Smooth muscle cell (in vitro differentiated cells): ENCODE results near the gene SOX15. TPM values are rescaled to one million over a fixed set of nuclear protein-coding genes. Genes with fewer than 3 reads are reported as not detected.
A peak's percentile ranks its signal among the peaks of the same experiment; 100 is the strongest.

Experiments used
- DNase-seq: peaks from one replicate; lab custom pipeline; 2025; ENCODE audit not compliant: unreplicated experiment; lab: John Stamatoyannopoulos, UW
- H2AFZ ChIP-seq: fragments of 200-600 bp; sonication (generic); 2 replicates; pipeline ENCODE4 v1.6.0; 2016; ENCODE audit warnings: antibody characterized with exemption, low read depth, mild to moderate bottlenecking
- H3F3A ChIP-seq: fragments of 200-600 bp; sonication (generic); 2 replicates; pipeline ENCODE4 v1.6.0; 2017; ENCODE audit warnings: antibody characterized with exemption, low read depth
- H3K27ac ChIP-seq: fragments of 200-600 bp; sonication (generic); 2 replicates; pipeline ENCODE4 v1.5.1; 2016; ENCODE audit warnings: low read depth, mild to moderate bottlenecking
- H3K27me3 ChIP-seq: fragments of 200-600 bp; sonication (generic); 2 replicates; pipeline ENCODE4 v1.6.1; 2016; ENCODE audit warnings: low read depth, mild to moderate bottlenecking
- H3K36me3 ChIP-seq: fragments of 200-600 bp; sonication (generic); 2 replicates; pipeline ENCODE4 v1.5.1; 2016; ENCODE audit warnings: low read depth
- H3K4me1 ChIP-seq: fragments of 200-600 bp; sonication (generic); 2 replicates; pipeline ENCODE4 v1.5.1; 2016; ENCODE audit warnings: low read depth
- H3K4me2 ChIP-seq: fragments of 200-600 bp; sonication (generic); 2 replicates; pipeline ENCODE4 v1.6.0; 2016; ENCODE audit warnings: mild to moderate bottlenecking
- H3K4me3 ChIP-seq: fragments of 200-600 bp; sonication (generic); 2 replicates; pipeline ENCODE4 v1.5.1; 2016; ENCODE audit warnings: mild to moderate bottlenecking
- H3K79me2 ChIP-seq: fragments of 200-600 bp; sonication (generic); 2 replicates; pipeline ENCODE4 v1.6.0; 2016; ENCODE audit warnings: low read depth, mild to moderate bottlenecking
- H3K9ac ChIP-seq: fragments of 200-600 bp; sonication (generic); 2 replicates; pipeline ENCODE4 v1.6.0; 2016; ENCODE audit warnings: low read depth
- H3K9me3 ChIP-seq: fragments of 200-600 bp; sonication (generic); replicated peaks from 2 replicates; pipeline ENCODE4 v1.5.1; 2016; ENCODE audit warnings: low read depth
- H4K20me1 ChIP-seq: fragments of 200-600 bp; sonication (generic); 2 replicates; pipeline ENCODE4 v1.6.0; 2016; ENCODE audit warnings: low read depth
- WGBS: methylation state at CpG from one replicate; pipeline ENCODE4 v1.1.7; 2016; ENCODE audit warnings: low lambda C conversion rate; 5-methylcytosine and 5-hydroxymethylcytosine counted together
- polyA plus RNA-seq: library from polyadenylated mRNA; unstranded; fragments of >200 nt; fragmentation: Nextera tagmentation; extraction: Ambion mirVana; gene quantifications from 2 replicates; pipeline ENCODE4 v1.2.1, GENCODE V29; 2016
- total RNA-seq: library from RNA; depleted of rRNA; stranded (reverse); fragments of >200 nt; gene quantifications from 2 replicates; pipeline ENCODE4 v1.2.3, GENCODE V29; 2014
- TF ChIP-seq, protein P1 (sequence below): fragments of 200-600 bp; sonication (generic); IDR thresholded peaks from 2 replicates; pipeline ENCODE4 v1.5.1; 2017; ENCODE audit warnings: borderline replicate concordance, mild to moderate bottlenecking, antibody characterized with exemption; ENCODE audit not compliant: insufficient read depth, poor library complexity, severe bottlenecking

The SOX15 gene
- total and polyA plus RNA-seq, 2 experiments from 2014 or later = 7.3 to 16.1 TPM

DNA sequence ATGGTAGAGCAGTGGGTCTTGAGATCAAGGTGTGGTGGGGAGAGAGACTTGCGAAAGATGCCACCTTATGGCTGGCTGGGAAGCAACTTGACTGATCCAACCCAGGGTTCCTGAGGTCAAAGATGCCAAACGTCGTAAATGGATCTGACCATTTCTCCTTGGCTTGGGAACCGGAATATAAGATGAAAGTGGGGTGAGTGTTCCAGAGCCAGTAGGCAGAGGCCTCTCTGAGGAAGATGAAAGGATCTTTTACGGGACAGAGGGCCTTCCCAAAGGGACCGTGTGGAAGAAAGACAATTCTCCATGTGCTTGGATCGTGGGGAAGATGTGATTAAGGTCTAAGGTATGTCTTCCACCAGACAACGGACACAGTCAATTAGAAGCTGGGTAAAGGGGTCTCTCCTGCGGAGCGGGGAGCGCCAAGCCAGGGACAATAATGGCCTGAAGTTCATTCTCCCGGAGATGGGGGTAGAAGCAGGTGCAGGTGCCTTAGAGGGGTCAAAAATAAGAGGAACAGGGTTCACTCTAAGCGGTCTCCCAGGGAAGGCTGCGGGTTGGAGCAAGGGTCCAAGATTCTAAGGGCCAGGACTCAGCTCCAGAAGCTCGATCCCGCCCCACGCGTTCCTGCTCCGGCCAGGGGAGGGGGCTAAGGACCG, 24.0 kb upstream of the SOX15 start:
- Histone ChIP-seq H3K4me2 (peak overlapping the region; percentile 88), H3K4me1 (peaks cover 18% of the 10 kb centered on the region), H4K20me1 (peaks cover 50% of the 10 kb centered on the region), H3F3A (no peaks in the 10 kb centered on the region), H3K9ac (peak overlapping the region; percentile 83), H3K4me3 (peak overlapping the region; percentile 58), H2AFZ (no peak overlapping the region), H3K79me2 (peaks cover 50% of the 10 kb centered on the region), H3K36me3 (no peaks in the 10 kb centered on the region), H3K27me3 (no peaks in the 10 kb centered on the region), H3K9me3 (no peaks in the 10 kb centered on the region), H3K27ac (peak overlapping the region; percentile 68)
- TF ChIP-seq, protein P1, sequence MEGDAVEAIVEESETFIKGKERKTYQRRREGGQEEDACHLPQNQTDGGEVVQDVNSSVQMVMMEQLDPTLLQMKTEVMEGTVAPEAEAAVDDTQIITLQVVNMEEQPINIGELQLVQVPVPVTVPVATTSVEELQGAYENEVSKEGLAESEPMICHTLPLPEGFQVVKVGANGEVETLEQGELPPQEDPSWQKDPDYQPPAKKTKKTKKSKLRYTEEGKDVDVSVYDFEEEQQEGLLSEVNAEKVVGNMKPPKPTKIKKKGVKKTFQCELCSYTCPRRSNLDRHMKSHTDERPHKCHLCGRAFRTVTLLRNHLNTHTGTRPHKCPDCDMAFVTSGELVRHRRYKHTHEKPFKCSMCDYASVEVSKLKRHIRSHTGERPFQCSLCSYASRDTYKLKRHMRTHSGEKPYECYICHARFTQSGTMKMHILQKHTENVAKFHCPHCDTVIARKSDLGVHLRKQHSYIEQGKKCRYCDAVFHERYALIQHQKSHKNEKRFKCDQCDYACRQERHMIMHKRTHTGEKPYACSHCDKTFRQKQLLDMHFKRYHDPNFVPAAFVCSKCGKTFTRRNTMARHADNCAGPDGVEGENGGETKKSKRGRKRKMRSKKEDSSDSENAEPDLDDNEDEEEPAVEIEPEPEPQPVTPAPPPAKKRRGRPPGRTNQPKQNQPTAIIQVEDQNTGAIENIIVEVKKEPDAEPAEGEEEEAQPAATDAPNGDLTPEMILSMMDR = no peak
- 10% methylated on average over 20 of the region's 20 CpGs for WGBS
- no peak for DNase-seq

DNA sequence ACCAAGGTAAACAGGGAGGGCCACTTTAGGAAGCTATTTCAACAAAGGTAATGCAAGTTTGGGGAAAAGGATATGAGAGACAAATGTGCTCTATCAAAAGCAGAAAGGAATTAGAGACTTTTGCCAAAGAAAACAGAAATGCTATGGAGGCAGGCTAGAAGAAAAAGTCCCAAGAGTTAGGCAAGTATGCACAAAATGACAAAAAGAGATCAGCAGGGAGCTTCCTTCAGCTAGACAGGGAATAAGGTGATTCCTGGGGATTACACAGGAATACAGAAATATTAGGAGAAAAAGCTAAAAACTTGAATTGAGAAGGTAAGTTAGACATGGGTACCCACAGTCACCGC, 22.4 kb upstream of the SOX15 start:
- Histone ChIP-seq H3F3A (no peaks in the 10 kb centered on the region), H4K20me1 (peaks cover 66% of the 10 kb centered on the region), H3K9ac (no peak overlapping the region), H3K4me1 (peaks cover 18% of the 10 kb centered on the region), H3K27ac (no peak overlapping the region), H3K4me3 (no peak overlapping the region), H2AFZ (no peak overlapping the region), H3K4me2 (peak overlapping the region; percentile 88), H3K27me3 (no peaks in the 10 kb centered on the region), H3K36me3 (no peaks in the 10 kb centered on the region), H3K9me3 (no peaks in the 10 kb centered on the region), H3K79me2 (peaks cover 67% of the 10 kb centered on the region)
- WGBS = 95% methylated on average over 1 of the region's 1 CpG
- TF ChIP-seq, protein P1 = no peak
- no peak for DNase-seq

DNA sequence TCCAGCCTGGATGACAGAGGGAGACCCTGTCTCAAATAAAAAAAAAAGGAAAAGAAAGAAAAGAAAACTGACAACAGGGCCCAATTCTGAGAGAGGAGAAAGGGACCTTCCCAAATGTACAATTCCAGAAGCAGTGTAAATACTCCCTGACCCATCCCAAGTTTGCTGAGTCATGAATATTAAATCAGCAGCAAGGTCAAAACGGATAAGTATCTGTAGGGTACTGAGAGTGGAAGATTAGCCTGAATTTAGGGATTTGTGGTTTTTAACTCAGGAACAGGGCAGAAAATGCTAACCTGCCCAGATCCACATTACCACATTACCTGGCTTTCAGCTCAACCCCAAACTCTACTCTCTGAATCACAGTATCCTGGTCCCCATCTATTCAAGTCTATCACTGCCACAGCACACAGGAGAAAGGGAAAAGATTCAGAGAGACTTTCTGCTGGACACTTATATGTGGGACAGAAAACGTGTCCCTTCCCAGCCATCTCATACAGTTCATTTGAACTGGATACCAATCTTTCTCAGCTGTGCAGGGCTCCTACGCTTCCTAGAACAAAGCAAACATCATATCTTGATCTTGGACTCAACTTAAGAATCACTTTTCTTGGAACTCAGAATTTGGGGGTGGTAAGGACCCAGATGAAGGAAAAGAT, 21.9 kb upstream of the SOX15 start:
- Histone ChIP-seq H3K9me3 (no peaks in the 10 kb centered on the region), H3F3A (no peaks in the 10 kb centered on the region), H3K4me1 (peaks cover 18% of the 10 kb centered on the region), H4K20me1 (peaks cover 71% of the 10 kb centered on the region), H3K4me3 (no peak overlapping the region), H3K36me3 (no peaks in the 10 kb centered on the region), H2AFZ (no peak overlapping the region), H3K79me2 (peaks cover 72% of the 10 kb centered on the region), H3K27me3 (no peaks in the 10 kb centered on the region), H3K27ac (no peak overlapping the region), H3K4me2 (peak overlapping the region; percentile 88), H3K9ac (no peak overlapping the region)
- no peak for DNase-seq
- TF ChIP-seq, protein P1 = no peak
- 71% methylated on average over 3 of the region's 3 CpGs for WGBS
